Retinal pigment epithelial cell (primary cell): ENCODE results near the gene SCN3A.
A peak's percentile ranks its signal among the peaks of the same experiment; 100 is the strongest.

ENCODE experiments used
- DNase-seq: peaks from one replicate; pipeline ENCODE4 v3.0.0-alpha.2; 2010; ENCODE audit warnings: low read depth
- H3K4me3 ChIP-seq: 2 replicates; pipeline ENCODE4 v1.5.1; 2011; ENCODE audit warnings: mild to moderate bottlenecking, low read length, control low read depth, moderate library complexity
- TF ChIP-seq, protein P1 (sequence below): conservative IDR thresholded peaks from 2 replicates; pipeline ENCODE4 v1.5.1; 2011; ENCODE audit warnings: low read depth, low read length, control low read depth, inconsistent platforms

Gene SCN3A

DNA sequence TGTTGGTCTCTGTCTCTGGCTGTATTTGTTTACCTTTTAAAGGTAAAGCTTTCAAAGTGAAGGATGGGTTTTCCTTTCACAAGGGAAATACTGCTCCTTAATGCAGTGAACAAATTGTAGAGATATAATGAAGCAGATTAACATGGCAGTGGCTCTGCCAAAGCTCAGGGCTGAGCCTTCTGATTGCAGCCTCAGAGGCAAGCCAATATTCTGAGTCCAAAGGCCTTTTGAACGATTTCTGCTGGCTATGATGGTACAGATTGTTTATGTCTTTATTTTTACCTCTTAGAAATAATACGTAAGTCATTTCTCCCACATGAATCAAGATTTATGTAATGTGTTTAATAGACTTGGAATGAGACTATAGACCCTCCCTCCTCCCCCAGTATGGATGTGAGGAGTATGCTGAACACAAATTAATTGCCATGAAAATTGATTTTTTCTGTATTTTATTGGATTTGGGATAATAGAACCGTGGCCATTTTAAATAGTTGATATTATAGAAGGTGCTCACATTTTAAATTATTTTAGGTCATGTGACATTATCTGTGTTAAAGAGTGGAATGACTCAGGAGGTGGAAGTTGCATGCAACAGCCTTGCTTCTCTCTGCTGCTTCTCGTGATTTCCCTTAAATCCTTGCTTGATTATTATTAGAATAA is 36.1 kb upstream of the SCN3A start:
- DNase-seq = no peak
- TF ChIP-seq, protein P1, sequence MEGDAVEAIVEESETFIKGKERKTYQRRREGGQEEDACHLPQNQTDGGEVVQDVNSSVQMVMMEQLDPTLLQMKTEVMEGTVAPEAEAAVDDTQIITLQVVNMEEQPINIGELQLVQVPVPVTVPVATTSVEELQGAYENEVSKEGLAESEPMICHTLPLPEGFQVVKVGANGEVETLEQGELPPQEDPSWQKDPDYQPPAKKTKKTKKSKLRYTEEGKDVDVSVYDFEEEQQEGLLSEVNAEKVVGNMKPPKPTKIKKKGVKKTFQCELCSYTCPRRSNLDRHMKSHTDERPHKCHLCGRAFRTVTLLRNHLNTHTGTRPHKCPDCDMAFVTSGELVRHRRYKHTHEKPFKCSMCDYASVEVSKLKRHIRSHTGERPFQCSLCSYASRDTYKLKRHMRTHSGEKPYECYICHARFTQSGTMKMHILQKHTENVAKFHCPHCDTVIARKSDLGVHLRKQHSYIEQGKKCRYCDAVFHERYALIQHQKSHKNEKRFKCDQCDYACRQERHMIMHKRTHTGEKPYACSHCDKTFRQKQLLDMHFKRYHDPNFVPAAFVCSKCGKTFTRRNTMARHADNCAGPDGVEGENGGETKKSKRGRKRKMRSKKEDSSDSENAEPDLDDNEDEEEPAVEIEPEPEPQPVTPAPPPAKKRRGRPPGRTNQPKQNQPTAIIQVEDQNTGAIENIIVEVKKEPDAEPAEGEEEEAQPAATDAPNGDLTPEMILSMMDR = no peak

DNA sequence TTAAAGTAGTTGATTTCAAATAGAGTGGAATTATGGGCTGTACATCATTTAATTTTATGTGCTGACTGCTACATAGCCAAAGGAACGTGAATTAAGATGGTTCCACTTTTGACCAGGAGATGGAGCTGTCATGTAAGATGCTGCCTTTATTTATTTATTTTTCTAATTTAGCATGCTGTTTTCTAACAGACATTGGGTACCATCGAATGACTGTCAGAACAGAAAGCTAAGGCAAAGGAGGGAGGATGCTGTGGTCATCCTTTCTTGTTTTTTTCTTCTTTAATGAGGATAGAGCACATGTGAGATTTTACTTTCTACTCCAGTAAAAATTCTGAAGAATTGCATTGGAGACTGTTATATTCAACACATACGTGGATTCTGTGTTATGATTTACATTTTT is 35.4 kb upstream of the SCN3A start, which contains the start of gene SCN2A:
Gene SCN2A, plus strand, starts transcription at position 185 of the 400 bp plus-strand sequence. CDS start 56,410 bp downstream, outside the sequence.
- DNase-seq = peak; percentile 34
- no peak within 1 kb of the TSS for H3K4me3 ChIP-seq
- TF ChIP-seq, protein P1 = peak; percentile 68

More for the DNA sequence above, 36.1 kb upstream of the SCN3A start:
- H3K4me3 ChIP-seq = no peak overlapping the region

DNA sequence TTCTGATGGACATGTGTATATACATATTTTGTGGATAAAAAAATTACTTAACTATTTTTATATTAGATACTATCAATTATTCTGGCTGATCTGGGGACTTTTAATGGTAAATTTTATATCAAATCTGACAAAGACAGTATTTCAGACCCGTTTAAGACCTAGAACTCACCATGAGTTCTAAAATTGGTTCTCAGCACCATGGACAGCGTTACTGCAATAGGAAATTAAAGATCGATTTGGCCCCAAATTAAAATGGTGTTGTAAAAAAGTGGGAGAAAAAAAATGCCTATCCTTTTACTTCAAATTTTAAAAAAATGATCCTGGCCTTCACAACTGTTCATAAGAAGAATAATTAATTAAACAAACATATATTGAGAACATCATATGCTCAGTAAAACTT is 34.4 kb upstream of the SCN3A start:
- DNase-seq = no peak
- TF ChIP-seq, protein P1 = no peak
- no peak overlapping the region for H3K4me3 ChIP-seq

DNA sequence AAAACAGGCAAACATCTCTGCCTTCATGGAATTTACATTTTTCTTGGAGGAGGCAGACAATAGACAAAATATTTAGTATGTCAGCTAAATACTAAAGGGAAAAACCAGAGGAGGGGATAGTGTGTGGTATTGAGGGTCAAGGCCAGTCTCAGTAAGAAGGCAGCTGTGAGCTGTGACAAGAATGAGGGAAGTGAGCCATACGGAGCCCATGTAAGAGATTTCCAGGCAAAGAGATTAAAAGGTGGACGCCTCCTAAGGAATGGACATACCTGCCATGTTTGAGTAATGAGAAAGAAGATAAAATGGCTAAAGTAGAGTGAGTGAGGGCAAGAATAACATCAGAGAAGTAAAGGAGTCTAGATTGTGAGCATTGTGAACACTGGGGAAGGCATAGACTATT is 33.2 kb upstream of the SCN3A start:
- TF ChIP-seq, protein P1 = no peak
- DNase-seq = no peak
- no peak overlapping the region for H3K4me3 ChIP-seq

DNA sequence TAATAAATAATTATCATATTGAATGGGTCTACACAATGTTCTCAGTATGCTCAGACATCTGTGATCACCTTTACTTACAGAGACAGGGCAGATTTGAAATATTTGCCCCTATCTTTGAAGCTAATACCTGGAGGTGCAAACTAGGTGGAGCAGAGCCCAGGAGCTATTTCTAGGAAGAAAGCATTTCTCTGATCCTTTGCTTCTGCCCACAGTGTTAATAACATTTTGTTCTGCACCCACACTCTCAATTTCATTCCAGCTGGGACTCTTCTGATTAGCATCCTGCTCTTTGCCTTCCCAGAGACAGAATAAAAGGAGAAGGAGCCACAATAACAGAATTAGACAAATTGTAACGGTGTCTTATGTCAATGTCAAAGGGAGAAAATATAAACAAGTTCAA is 23.7 kb upstream of the SCN3A start:
- no peak overlapping the region for H3K4me3 ChIP-seq
- no peak for DNase-seq
- TF ChIP-seq, protein P1 = no peak

DNA sequence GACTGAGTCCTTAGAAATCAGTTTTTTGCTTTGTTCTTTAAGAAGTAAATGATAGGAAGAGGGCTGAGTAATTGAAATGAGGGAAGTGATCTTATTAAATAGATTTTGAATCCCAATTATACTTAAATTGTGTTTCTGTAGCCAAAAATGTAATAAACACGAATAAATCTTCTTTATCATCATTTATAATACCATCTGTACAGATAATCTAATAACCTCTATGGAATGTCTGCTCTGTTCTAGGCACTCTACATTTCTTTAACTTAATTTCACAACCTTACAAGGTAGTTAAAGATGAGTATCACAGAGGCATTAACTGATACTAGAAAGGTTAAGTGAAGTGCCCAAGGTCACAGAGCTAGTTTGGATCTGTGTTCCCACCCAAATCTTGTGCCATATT is 21.1 kb upstream of the SCN3A start:
- TF ChIP-seq, protein P1 = no peak
- no peak overlapping the region for H3K4me3 ChIP-seq
- no peak for DNase-seq

DNA sequence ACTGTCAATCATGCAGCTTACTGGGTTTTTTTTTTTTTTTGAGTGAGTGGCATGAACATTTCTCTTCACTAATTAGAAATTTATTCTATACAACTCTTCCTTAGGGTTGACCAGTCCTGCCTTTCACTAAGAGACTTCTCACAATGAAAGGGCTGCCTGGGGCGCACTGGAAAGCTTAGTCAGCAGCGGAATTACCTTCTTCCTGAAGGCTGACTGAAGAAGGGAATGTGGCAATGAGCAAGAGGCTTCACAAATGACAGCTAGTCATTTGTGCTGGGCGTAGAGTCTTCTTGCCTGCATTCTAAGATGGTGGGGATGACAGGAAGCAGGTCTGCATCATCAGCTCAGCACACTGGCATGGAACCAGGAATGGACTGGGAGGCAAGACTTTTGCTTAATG is 15.6 kb upstream of the SCN3A start:
- no peak overlapping the region for H3K4me3 ChIP-seq
- TF ChIP-seq, protein P1 = no peak
- no peak for DNase-seq
